ENCODE measurements around the gene NHS.

- TF ChIP-seq, protein P1, sequence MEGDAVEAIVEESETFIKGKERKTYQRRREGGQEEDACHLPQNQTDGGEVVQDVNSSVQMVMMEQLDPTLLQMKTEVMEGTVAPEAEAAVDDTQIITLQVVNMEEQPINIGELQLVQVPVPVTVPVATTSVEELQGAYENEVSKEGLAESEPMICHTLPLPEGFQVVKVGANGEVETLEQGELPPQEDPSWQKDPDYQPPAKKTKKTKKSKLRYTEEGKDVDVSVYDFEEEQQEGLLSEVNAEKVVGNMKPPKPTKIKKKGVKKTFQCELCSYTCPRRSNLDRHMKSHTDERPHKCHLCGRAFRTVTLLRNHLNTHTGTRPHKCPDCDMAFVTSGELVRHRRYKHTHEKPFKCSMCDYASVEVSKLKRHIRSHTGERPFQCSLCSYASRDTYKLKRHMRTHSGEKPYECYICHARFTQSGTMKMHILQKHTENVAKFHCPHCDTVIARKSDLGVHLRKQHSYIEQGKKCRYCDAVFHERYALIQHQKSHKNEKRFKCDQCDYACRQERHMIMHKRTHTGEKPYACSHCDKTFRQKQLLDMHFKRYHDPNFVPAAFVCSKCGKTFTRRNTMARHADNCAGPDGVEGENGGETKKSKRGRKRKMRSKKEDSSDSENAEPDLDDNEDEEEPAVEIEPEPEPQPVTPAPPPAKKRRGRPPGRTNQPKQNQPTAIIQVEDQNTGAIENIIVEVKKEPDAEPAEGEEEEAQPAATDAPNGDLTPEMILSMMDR (IDR thresholded peaks at IDR 0.05): no peak
- TF ChIP-seq ZFX (IDR thresholded peaks at IDR 0.05; ENCODE audit: borderline replicate concordance): no peak
Measured at GRCh38 chrX:17376431-17377077, 1.6 kb downstream of the NHS start.
